RWPE1 (cell line): ENCODE measurements around the gene RPL5.
A peak's percentile ranks its signal among the peaks of the same experiment; 100 is the strongest.

Experiments
- CTCF ChIA-PET: fragments of 350-600 bp; sonication (Branson Sonifier 250); formaldehyde crosslinking; extraction: SDS; loops from one replicate; lab custom pipeline; 2021; lab: Yijun Ruan, JAX
- POLR2A ChIA-PET: fragments of 400-600 bp; formaldehyde crosslinking; extraction: SDS; loops from one replicate; lab custom pipeline; 2020; ENCODE audit warnings: antibody characterized with exemption; ENCODE audit not compliant: low non-redundant PET; lab: Yijun Ruan, JAX
- DNase-seq: peaks from one replicate; pipeline ENCODE4 v3.0.0; 2012; ENCODE audit warnings: low spot score
- H3K27ac ChIP-seq: fragments of 450-650 bp; 2 replicates; pipeline ENCODE4 v1.5.1; 2017
- TF ChIP-seq, protein P1 (sequence below): fragments of 450-650 bp; conservative IDR thresholded peaks from 2 replicates; pipeline ENCODE4 v1.5.1; 2017; ENCODE audit warnings: low read depth, mild to moderate bottlenecking

RPL5 gene

DNA sequence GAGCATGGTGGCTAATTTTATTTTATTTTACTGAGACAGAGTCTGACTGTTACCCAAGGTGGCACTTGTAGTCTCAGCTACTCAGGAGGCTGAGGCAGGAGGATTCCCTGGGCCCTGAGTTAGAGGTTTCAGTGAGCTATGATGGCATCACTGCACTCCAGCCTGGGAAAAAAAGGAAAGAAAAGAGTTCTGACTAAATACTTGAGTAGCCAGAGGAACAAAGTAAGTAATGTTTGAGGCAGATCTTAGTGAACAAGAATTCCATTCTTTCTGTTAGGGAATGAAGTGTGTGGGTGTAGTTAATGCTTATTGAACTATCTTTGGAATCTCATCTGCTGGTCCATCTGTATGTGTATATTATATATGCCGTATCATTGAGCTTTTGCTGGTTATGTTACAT is 33.9 kb upstream of the RPL5 start:
- H3K27ac ChIP-seq: no peak overlapping the region
- POLR2A ChIA-PET: no interaction called here
- CTCF ChIA-PET: no interaction called here
- TF ChIP-seq, protein P1, sequence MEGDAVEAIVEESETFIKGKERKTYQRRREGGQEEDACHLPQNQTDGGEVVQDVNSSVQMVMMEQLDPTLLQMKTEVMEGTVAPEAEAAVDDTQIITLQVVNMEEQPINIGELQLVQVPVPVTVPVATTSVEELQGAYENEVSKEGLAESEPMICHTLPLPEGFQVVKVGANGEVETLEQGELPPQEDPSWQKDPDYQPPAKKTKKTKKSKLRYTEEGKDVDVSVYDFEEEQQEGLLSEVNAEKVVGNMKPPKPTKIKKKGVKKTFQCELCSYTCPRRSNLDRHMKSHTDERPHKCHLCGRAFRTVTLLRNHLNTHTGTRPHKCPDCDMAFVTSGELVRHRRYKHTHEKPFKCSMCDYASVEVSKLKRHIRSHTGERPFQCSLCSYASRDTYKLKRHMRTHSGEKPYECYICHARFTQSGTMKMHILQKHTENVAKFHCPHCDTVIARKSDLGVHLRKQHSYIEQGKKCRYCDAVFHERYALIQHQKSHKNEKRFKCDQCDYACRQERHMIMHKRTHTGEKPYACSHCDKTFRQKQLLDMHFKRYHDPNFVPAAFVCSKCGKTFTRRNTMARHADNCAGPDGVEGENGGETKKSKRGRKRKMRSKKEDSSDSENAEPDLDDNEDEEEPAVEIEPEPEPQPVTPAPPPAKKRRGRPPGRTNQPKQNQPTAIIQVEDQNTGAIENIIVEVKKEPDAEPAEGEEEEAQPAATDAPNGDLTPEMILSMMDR: no peak
- no peak for DNase-seq

DNA sequence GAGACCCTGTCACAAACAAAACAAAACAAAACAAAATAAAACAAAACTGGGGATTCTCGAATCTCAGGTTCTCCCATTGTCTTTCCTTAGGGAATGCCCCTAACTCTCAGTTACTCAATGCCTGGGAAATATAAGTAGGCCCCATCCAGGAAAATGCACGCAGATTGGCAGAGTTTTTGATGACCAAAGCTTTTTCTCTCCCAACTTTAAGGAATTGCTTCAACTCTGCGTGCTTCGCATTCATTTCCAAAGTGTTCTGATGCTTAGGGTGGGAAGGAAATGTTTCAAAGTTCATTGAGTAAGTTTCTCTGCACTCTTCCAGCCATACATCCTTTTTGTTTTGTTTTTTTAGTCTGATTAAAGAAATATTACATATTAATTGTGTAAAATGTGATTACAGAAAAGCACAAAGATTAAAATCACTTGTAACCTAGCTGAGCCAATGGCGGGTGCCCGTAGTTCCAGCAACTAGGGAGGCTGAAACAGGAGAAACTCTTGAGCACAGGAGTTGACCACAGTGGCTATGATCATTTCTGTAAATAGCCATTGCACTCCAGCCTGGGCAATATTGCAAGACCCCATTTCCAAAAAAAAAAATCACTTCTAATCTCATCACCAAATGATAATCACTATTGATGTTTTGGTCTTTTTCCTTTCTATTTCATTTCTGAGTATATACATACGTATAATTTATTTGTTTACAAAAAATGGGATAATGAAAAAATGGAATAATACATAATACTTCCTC is 28.5 kb upstream of the RPL5 start:
- no peak overlapping the region for H3K27ac ChIP-seq
- TF ChIP-seq, protein P1: no peak
- CTCF ChIA-PET: no interaction called here

DNA sequence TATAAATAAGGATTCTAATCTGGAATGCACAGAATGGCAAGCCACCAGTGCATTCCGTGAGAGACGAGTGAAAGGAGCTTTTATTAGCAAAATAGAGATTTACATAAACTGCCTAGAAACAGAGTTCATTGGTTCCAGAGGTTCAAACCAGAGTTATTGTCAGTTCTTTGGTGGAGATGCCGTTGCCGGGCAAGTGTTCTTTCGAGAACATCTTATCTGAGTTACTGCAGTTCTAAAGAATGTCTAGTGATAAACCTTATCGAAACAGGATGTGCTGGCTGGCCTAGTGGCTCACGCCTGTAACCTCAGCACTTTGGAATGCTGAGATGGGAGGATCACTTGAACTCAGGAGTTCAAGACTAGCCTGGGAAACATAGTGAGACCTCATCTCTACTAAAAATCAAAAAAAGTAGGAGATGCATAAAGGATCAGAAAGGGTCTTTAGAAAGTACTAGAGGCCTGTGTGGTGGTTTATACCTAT is 27.1 kb upstream of the RPL5 start:
- DNase-seq: peak; percentile 80
- POLR2A ChIA-PET: no interaction called here
- TF ChIP-seq, protein P1: no peak
- CTCF ChIA-PET: interaction anchor here (0.6 kb wide), 1 partner anchor 14 kb away, joined by 3 read pairs; no protein-coding TSS in a partner anchor
- H3K27ac ChIP-seq: no peak overlapping the region

More for the DNA sequence above, 28.5 kb upstream of the RPL5 start:
- POLR2A ChIA-PET: no interaction called here
- no peak for DNase-seq

DNA sequence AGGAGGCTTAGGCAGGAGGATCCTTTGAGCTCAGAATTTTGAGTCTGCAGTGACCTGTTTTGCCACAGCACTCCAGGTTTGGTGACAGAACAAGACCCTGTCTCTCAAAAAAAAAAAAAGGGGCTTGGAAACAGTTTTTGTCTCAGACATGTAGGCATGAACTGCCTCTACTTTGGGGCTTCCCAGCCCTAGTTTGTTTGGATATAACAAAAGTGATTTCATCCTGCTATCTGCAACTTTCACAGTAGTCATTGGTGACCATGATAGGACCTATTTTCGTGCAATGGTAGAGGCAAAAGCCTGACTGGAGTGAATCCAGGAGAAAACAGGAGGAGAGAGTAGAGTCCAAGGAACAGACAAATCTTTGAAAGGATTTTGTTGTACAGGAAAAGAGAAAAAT is 26.6 kb upstream of the RPL5 start:
- H3K27ac ChIP-seq: no peak overlapping the region
- TF ChIP-seq, protein P1: no peak
- DNase-seq: no peak
- CTCF ChIA-PET: interaction anchor here (0.6 kb wide), 1 partner anchor 13 kb away, joined by 3 read pairs; no protein-coding TSS in a partner anchor
- POLR2A ChIA-PET: no interaction called here

DNA sequence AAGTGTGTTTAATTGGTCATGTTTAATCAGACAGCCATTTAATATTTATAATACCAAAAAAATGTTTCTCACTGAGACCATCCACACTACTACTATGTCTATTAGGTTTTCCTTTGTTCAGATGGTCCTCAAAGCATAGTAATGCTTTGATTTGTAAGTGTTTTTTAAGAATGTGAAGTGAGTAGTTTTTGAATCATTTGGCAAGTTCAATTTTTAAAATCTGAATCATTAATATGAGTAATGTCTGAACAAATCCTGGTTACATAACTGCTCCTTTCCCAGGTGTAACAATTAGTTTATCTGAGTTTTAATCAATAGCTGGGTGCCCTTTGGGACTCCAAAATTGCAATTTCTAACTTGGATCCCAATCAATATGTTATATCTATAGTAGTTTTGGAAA is 23.5 kb upstream of the RPL5 start:
- POLR2A ChIA-PET: no interaction called here
- TF ChIP-seq, protein P1: no peak
- DNase-seq: peak; percentile 59
- H3K27ac ChIP-seq: peak overlapping the region; percentile 74
- CTCF ChIA-PET: interaction anchor here (0.6 to 1.0 kb wide), 2 partner anchors 23 to 45 kb away, joined by 3 read pairs; partner anchors contain the start of gene RPL5

DNA sequence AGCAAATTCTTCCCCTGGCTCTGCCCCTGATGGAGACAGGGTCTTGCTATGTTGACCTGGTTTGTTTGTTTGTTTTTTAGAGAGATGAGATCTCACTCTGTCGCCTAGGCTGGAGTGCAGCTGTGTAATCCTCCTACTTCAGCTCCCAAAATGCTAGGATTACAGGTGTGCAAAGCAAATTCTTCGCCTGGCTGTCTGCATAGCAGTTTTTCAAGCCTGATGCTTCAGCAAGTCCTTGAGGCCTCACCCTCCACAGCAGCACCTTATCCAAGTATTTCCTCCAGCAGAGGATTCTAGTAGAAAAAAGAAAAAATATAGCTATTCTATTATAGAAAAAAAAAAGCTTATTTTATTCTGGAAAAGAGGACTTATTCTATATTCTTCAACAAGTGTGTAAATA is 15.1 kb upstream of the RPL5 start:
- DNase-seq: no peak
- H3K27ac ChIP-seq: no peak overlapping the region
- ChIA-PET POLR2A (no interaction called here), CTCF (no interaction called here)
- TF ChIP-seq, protein P1: no peak
